ENCODE results near the gene LSM6. TPM values are rescaled to one million over a fixed set of nuclear protein-coding genes. Genes with fewer than 3 reads are reported as not detected.

LSM6 gene
- total RNA-seq, 1 experiment from 2014 or later: 41.4 TPM

DNA sequence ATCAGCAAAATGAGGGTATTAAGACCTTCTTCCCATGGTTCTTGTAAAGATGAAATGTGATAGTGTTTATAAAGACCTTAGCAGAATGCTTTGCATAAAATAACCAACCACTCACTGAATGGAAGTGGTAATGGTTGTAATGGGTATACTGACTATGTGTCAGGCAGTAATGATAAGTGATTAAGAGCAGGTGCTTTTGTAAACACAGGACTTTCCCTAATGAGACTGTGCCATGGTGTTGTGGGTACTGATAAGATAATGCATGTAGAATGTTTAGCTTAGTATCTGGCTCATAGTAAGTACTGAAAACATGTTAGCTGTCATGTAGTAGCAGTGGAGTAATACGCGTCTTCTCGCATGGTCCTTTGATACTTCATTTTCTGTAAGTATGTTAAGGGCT lies 6.9 kb downstream of the LSM6 start:
- Mint-ChIP-seq H3K27me3 (ENCODE audit: insufficient read depth, unreplicated experiment) (no peaks in the 10 kb centered on the region), H3K36me3 (ENCODE audit: insufficient read depth, unreplicated experiment) (peaks cover 36% of the 10 kb centered on the region), H3K9me3 (ENCODE audit: unreplicated experiment) (no peaks in the 10 kb centered on the region), H3K4me1 (ENCODE audit: insufficient read depth, unreplicated experiment) (peaks cover 14% of the 10 kb centered on the region), H3K27ac (ENCODE audit: low read depth, unreplicated experiment) (no peak overlapping the region), H3K4me3 (ENCODE audit: unreplicated experiment) (no peak overlapping the region)
- ChIA-PET CTCF (interaction anchor here (0.7 kb wide), 1 partner anchor 570 kb away, joined by 3 read pairs; no protein-coding TSS in a partner anchor), POLR2A (interaction anchor here (1.2 kb wide), 1 partner anchor 148 kb away, joined by 3 read pairs; no protein-coding TSS in a partner anchor)
- DNase-seq (ENCODE audit: unreplicated experiment): no peak
- no TSS peak for BruUV-seq (replicated peaks)
- TF ChIP-seq, protein P1, sequence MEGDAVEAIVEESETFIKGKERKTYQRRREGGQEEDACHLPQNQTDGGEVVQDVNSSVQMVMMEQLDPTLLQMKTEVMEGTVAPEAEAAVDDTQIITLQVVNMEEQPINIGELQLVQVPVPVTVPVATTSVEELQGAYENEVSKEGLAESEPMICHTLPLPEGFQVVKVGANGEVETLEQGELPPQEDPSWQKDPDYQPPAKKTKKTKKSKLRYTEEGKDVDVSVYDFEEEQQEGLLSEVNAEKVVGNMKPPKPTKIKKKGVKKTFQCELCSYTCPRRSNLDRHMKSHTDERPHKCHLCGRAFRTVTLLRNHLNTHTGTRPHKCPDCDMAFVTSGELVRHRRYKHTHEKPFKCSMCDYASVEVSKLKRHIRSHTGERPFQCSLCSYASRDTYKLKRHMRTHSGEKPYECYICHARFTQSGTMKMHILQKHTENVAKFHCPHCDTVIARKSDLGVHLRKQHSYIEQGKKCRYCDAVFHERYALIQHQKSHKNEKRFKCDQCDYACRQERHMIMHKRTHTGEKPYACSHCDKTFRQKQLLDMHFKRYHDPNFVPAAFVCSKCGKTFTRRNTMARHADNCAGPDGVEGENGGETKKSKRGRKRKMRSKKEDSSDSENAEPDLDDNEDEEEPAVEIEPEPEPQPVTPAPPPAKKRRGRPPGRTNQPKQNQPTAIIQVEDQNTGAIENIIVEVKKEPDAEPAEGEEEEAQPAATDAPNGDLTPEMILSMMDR (IDR thresholded peaks at IDR 0.05; ENCODE audit: unreplicated experiment): no peak
- intact Hi-C loops (cut with micrococcal nuclease): no loop called here

- CTCF ChIA-PET: no interaction called here
- no peak for DNase-seq (ENCODE audit: unreplicated experiment)
- POLR2A ChIA-PET: no interaction called here
- H3K4me1 Mint-ChIP-seq (ENCODE audit: insufficient read depth, unreplicated experiment): peaks cover 14% of the 10 kb centered on the region
- TF ChIP-seq, protein P1 (IDR thresholded peaks at IDR 0.05; ENCODE audit: unreplicated experiment): no peak
- H3K4me3 Mint-ChIP-seq (ENCODE audit: unreplicated experiment): no peak overlapping the region
- H3K9me3 Mint-ChIP-seq (ENCODE audit: unreplicated experiment): no peaks in the 10 kb centered on the region
- BruUV-seq (replicated peaks): no TSS peak
- H3K36me3 Mint-ChIP-seq (ENCODE audit: insufficient read depth, unreplicated experiment): peaks cover 40% of the 10 kb centered on the region
- H3K27me3 Mint-ChIP-seq (ENCODE audit: insufficient read depth, unreplicated experiment): no peaks in the 10 kb centered on the region
- no peak overlapping the region for H3K27ac Mint-ChIP-seq (ENCODE audit: low read depth, unreplicated experiment)
- intact Hi-C loops (cut with micrococcal nuclease): no loop called here
These were observed 7.7 kb downstream of the LSM6 start for GRCh38 chr4:146183209-146183608.

GRCh38 chr4:146186041-146186440 lies 10.5 kb downstream of the LSM6 start:
- TF ChIP-seq, protein P1 (IDR thresholded peaks at IDR 0.05; ENCODE audit: unreplicated experiment): no peak
- POLR2A ChIA-PET: no interaction called here
- Mint-ChIP-seq H3K36me3 (ENCODE audit: insufficient read depth, unreplicated experiment) (peaks cover 64% of the 10 kb centered on the region), H3K4me1 (ENCODE audit: insufficient read depth, unreplicated experiment) (peaks cover under 1% of the 10 kb centered on the region), H3K27ac (ENCODE audit: low read depth, unreplicated experiment) (no peak overlapping the region), H3K4me3 (ENCODE audit: unreplicated experiment) (no peak overlapping the region), H3K9me3 (ENCODE audit: unreplicated experiment) (no peaks in the 10 kb centered on the region), H3K27me3 (ENCODE audit: insufficient read depth, unreplicated experiment) (no peaks in the 10 kb centered on the region)
- BruUV-seq (replicated peaks): no TSS peak
- intact Hi-C loops (cut with micrococcal nuclease): no loop called here
- DNase-seq (ENCODE audit: unreplicated experiment): no peak
- CTCF ChIA-PET: no interaction called here

DNA sequence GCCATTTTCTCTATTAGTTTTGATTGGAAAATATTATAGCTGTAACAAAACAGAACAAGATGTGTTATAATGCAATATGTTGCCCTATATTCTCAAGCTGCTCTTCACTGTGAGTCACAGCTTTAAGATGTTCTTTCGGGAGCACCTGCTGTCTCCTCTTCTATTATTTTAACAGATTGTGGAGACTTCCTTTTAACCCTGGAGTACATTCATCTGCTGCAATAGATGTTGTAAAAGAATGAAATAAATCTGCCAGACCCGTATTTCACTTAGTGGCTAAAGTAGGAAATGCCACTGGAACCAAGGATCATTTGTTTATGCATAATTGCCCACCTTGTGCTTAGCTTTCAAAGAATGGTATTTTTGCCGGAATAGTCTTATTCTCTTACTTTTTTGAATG lies 11.1 kb downstream of the LSM6 start:
- intact Hi-C loops (cut with micrococcal nuclease): no loop called here
- ChIA-PET CTCF (no interaction called here), POLR2A (no interaction called here)
- no peak for DNase-seq (ENCODE audit: unreplicated experiment)
- Mint-ChIP-seq H3K9me3 (ENCODE audit: unreplicated experiment) (no peaks in the 10 kb centered on the region), H3K36me3 (ENCODE audit: insufficient read depth, unreplicated experiment) (peaks cover 69% of the 10 kb centered on the region), H3K27me3 (ENCODE audit: insufficient read depth, unreplicated experiment) (no peaks in the 10 kb centered on the region), H3K27ac (ENCODE audit: low read depth, unreplicated experiment) (no peak overlapping the region), H3K4me3 (ENCODE audit: unreplicated experiment) (no peak overlapping the region), H3K4me1 (ENCODE audit: insufficient read depth, unreplicated experiment) (no peaks in the 10 kb centered on the region)
- TF ChIP-seq, protein P1 (IDR thresholded peaks at IDR 0.05; ENCODE audit: unreplicated experiment): no peak
- no TSS peak for BruUV-seq (replicated peaks)
